Upper lobe of left lung (tissue), 4 donors: ENCODE data around the gene FAM53B.

ENCODE experiments used
- CTCF ChIP-seq, 6 experiments: fragments of 450-650 bp in 4 of 6; fragments of 200-600 bp in 2 of 6; sonication (generic) in 2 of 6; IDR thresholded peaks; one replicate each; pipeline ENCODE4 v1.5.1; 2016 to 2019; ENCODE audit warnings: antibody characterized with exemption in 6 of 6
- EP300 ChIP-seq, 4 donors: sonication (generic); formaldehyde crosslinking; IDR thresholded peaks; one replicate each; pipeline ENCODE4 v1.5.1; 2017; ENCODE audit warnings: antibody characterized with exemption in 4 of 4, control low read depth in 2 of 4
- POLR2A ChIP-seq, 4 donors: fragments of 450-650 bp; IDR thresholded peaks; one replicate each; pipeline ENCODE4 v1.5.1; 2016 to 2017; ENCODE audit warnings: antibody characterized with exemption in 4 of 4, mild to moderate bottlenecking in 2 of 4
- POLR2AphosphoS5 ChIP-seq, 2 donors: sonication (generic); formaldehyde crosslinking; IDR thresholded peaks; one replicate each; pipeline ENCODE4 v1.5.1; 2017; ENCODE audit warnings: antibody characterized with exemption in 2 of 2

GRCh38 chr10:124741922-124742412 is 2.2 kb downstream of the FAM53B start:
- TF ChIP-seq CTCF (IDR thresholded peaks at IDR 0.05) (no peak), POLR2A (IDR thresholded peaks at IDR 0.05) (no peak), POLR2AphosphoS5 (IDR thresholded peaks at IDR 0.05) (no peak), EP300 (IDR thresholded peaks at IDR 0.05) (no peak)
